Mesenchymal stem cell (in vitro differentiated cells and primary cell): ENCODE results near the gene PDE4B.

Experiments used
- DNase-seq: peaks from one replicate; pipeline ENCODE4 v3.0.0-alpha.2; 2013
- H2AFZ ChIP-seq: one replicate; pipeline ENCODE4 v1.6.1; 2013; ENCODE audit warnings: low read depth, mild to moderate bottlenecking, control low read depth, inconsistent platforms, low read length, moderate library complexity
- H2AK5ac ChIP-seq: 2 replicates; pipeline ENCODE4 v1.6.1; 2013; ENCODE audit warnings: low read length, moderate library complexity, mild to moderate bottlenecking, inconsistent platforms; ENCODE audit not compliant: severe bottlenecking
- H2BK120ac ChIP-seq: one replicate; pipeline ENCODE4 v1.6.1; 2013; ENCODE audit warnings: low read depth, mild to moderate bottlenecking, inconsistent platforms, low read length, moderate library complexity
- H2BK12ac ChIP-seq, 2 experiments: one replicate each; pipeline ENCODE4 v1.6.1; 2013; ENCODE audit warnings: inconsistent platforms in 2 of 2, low read length in 2 of 2, mild to moderate bottlenecking in 2 of 2, moderate library complexity in 2 of 2, control low read depth in 1 of 2
- H2BK15ac ChIP-seq: one replicate; pipeline ENCODE4 v1.6.1; 2013; ENCODE audit warnings: mild to moderate bottlenecking, low read depth, inconsistent platforms; ENCODE audit not compliant: poor library complexity, severe bottlenecking
- H2BK5ac ChIP-seq: 2 replicates; pipeline ENCODE4 v1.6.1; 2013; ENCODE audit warnings: low read depth, mild to moderate bottlenecking, low read length, control low read depth, inconsistent platforms; ENCODE audit not compliant: poor library complexity, severe bottlenecking
- H3K14ac ChIP-seq, 2 experiments: one replicate each; pipeline ENCODE4 v1.6.1; 2013; ENCODE audit warnings: inconsistent platforms in 2 of 2, low read length in 2 of 2, control low read depth in 1 of 2, mild to moderate bottlenecking in 1 of 2, moderate library complexity in 1 of 2
- H3K18ac ChIP-seq, 2 experiments: one replicate each; pipeline ENCODE4 v1.6.1; 2013; ENCODE audit warnings: inconsistent platforms in 2 of 2, low read length in 2 of 2, control low read depth in 1 of 2, low read depth in 1 of 2, mild to moderate bottlenecking in 1 of 2
- H3K23ac ChIP-seq, 2 experiments: one replicate each; pipeline ENCODE4 v1.6.1; 2013; ENCODE audit warnings: inconsistent platforms in 2 of 2, low read length in 2 of 2, mild to moderate bottlenecking in 2 of 2, moderate library complexity in 2 of 2, control low read depth in 1 of 2
- H3K27ac ChIP-seq: 2 replicates; pipeline ENCODE4 v1.5.1; 2013; ENCODE audit warnings: mild to moderate bottlenecking, moderate library complexity, low read length, control low read depth, inconsistent platforms; ENCODE audit not compliant: poor library complexity, severe bottlenecking
- H3K27me3 ChIP-seq, 2 experiments: 2 replicates each; pipeline versions ENCODE4 v1.6.1 to v1.7.0; 2013; ENCODE audit warnings: low read length in 2 of 2, mild to moderate bottlenecking in 2 of 2, moderate library complexity in 2 of 2, control low read depth in 1 of 2, inconsistent platforms in 1 of 2; ENCODE audit not compliant: control insufficient read depth in 1 of 2, insufficient read depth in 1 of 2
- H3K36me3 ChIP-seq, 2 experiments: 2 replicates each; pipeline versions ENCODE4 v1.6.1 to v1.7.0; 2013; ENCODE audit warnings: low read length in 2 of 2, control low read depth in 1 of 2, inconsistent platforms in 1 of 2, low read depth in 1 of 2, mild to moderate bottlenecking in 1 of 2; ENCODE audit not compliant: insufficient read depth in 2 of 2, control insufficient read depth in 1 of 2
- H3K4ac ChIP-seq, 2 experiments: one replicate each; pipeline ENCODE4 v1.6.1; 2013; ENCODE audit warnings: inconsistent platforms in 2 of 2, low read length in 2 of 2, mild to moderate bottlenecking in 2 of 2, moderate library complexity in 2 of 2, control low read depth in 1 of 2, low read depth in 1 of 2
- H3K4me1 ChIP-seq: 2 replicates; pipeline ENCODE4 v1.6.1; 2013; ENCODE audit warnings: low read depth, low read length, control low read depth; ENCODE audit not compliant: control insufficient read depth, insufficient read depth
- H3K4me2 ChIP-seq: 2 replicates; pipeline ENCODE4 v1.6.1; 2013; ENCODE audit warnings: low read length, mild to moderate bottlenecking, inconsistent platforms; ENCODE audit not compliant: poor library complexity, severe bottlenecking
- H3K4me3 ChIP-seq, 2 experiments: 2 replicates each; pipeline versions ENCODE4 v1.5.1 to v1.7.0; 2013; ENCODE audit warnings: low read length in 2 of 2, mild to moderate bottlenecking in 2 of 2, control low read depth in 1 of 2, low read depth in 1 of 2; ENCODE audit not compliant: insufficient read depth in 1 of 2
- H3K79me1 ChIP-seq: replicated peaks from 2 replicates; pipeline ENCODE4 v1.6.1; 2013; ENCODE audit warnings: mild to moderate bottlenecking, control low read depth, low read length, inconsistent platforms; ENCODE audit not compliant: poor library complexity, severe bottlenecking
- H3K9ac ChIP-seq: 2 replicates; pipeline ENCODE4 v1.7.0; 2013; ENCODE audit warnings: mild to moderate bottlenecking, low read length, moderate library complexity
- H3K9me3 ChIP-seq: 2 replicates; pipeline ENCODE4 v1.7.0; 2013; ENCODE audit warnings: mild to moderate bottlenecking, low read length; ENCODE audit not compliant: control insufficient read depth
- H4K8ac ChIP-seq: one replicate; pipeline ENCODE4 v1.6.1; 2013; ENCODE audit warnings: inconsistent platforms, mild to moderate bottlenecking, low read length, moderate library complexity
- H4K91ac ChIP-seq: one replicate; pipeline ENCODE4 v1.6.1; 2013; ENCODE audit warnings: mild to moderate bottlenecking, low read length, inconsistent platforms
- WGBS: methylation state at CpG from one replicate; pipeline ENCODE4 v1.1.7; 2013; ENCODE audit warnings: mixed read lengths; 5-methylcytosine and 5-hydroxymethylcytosine counted together

Gene PDE4B

GRCh38 chr1:66302815-66303214 is 510.1 kb downstream of the PDE4B start:
- Histone ChIP-seq H3K18ac (no peak overlapping the region), H2BK15ac (no peak overlapping the region), H2BK5ac (no peak overlapping the region), H3K23ac (no peak overlapping the region), H3K4me3 (no peak overlapping the region), H4K91ac (no peak overlapping the region), H3K4me1 (no peaks in the 10 kb centered on the region), H3K14ac (no peak overlapping the region), H2BK120ac (no peak overlapping the region), H3K79me1 (no peaks in the 10 kb centered on the region), H3K36me3 (no peaks in the 10 kb centered on the region), H2AFZ (no peak overlapping the region), H2BK12ac (no peak overlapping the region), H3K9me3 (no peaks in the 10 kb centered on the region), H3K4ac (no peak overlapping the region), H2AK5ac (no peak overlapping the region), H3K4me2 (no peak overlapping the region), H4K8ac (no peak overlapping the region), H3K27ac (no peak overlapping the region), H3K9ac (no peak overlapping the region), H3K27me3 (no peaks in the 10 kb centered on the region)
- 67% methylated on average over 1 of the region's 1 CpG for WGBS
- no peak for DNase-seq

GRCh38 chr1:66303646-66304045 is 511.0 kb downstream of the PDE4B start:
- Histone ChIP-seq H4K91ac (no peak overlapping the region), H2AK5ac (no peak overlapping the region), H3K9ac (no peak overlapping the region), H2BK120ac (no peak overlapping the region), H3K36me3 (no peaks in the 10 kb centered on the region), H3K14ac (no peak overlapping the region), H3K4ac (no peak overlapping the region), H3K4me1 (no peaks in the 10 kb centered on the region), H2BK5ac (no peak overlapping the region), H2BK15ac (no peak overlapping the region), H2AFZ (no peak overlapping the region), H3K18ac (no peak overlapping the region), H3K27me3 (no peaks in the 10 kb centered on the region), H3K4me2 (no peak overlapping the region), H4K8ac (no peak overlapping the region), H2BK12ac (no peak overlapping the region), H3K27ac (no peak overlapping the region), H3K4me3 (no peak overlapping the region), H3K9me3 (no peaks in the 10 kb centered on the region), H3K23ac (no peak overlapping the region), H3K79me1 (no peaks in the 10 kb centered on the region)
- 100% methylated on average over 1 of the region's 2 CpGs for WGBS
- DNase-seq: no peak

GRCh38 chr1:66304128-66304527 is 511.4 kb downstream of the PDE4B start:
- H2BK120ac ChIP-seq: no peak overlapping the region
- no peak overlapping the region for H2BK15ac ChIP-seq
- no peak overlapping the region for H2BK5ac ChIP-seq
- no peaks in the 10 kb centered on the region for H3K79me1 ChIP-seq
- H2AK5ac ChIP-seq: no peak overlapping the region
- DNase-seq: no peak
- H3K4me1 ChIP-seq: no peaks in the 10 kb centered on the region
- no peaks in the 10 kb centered on the region for H3K9me3 ChIP-seq
- H3K23ac ChIP-seq: no peak overlapping the region
- no peak overlapping the region for H3K27ac ChIP-seq
- H3K4me2 ChIP-seq: no peak overlapping the region
- H2BK12ac ChIP-seq: no peak overlapping the region
- H3K27me3 ChIP-seq: no peaks in the 10 kb centered on the region
- H4K8ac ChIP-seq: no peak overlapping the region
- H3K36me3 ChIP-seq: no peaks in the 10 kb centered on the region
- 90% methylated on average over 2 of the region's 2 CpGs for WGBS
- H2AFZ ChIP-seq: no peak overlapping the region
- no peak overlapping the region for H3K4me3 ChIP-seq
- H3K9ac ChIP-seq: no peak overlapping the region
- no peak overlapping the region for H4K91ac ChIP-seq
- H3K18ac ChIP-seq: no peak overlapping the region
- H3K4ac ChIP-seq: no peak overlapping the region
- H3K14ac ChIP-seq: no peak overlapping the region

GRCh38 chr1:66305927-66306326 is 513.2 kb downstream of the PDE4B start:
- no peak overlapping the region for H3K27ac ChIP-seq
- no peak overlapping the region for H2BK120ac ChIP-seq
- H3K27me3 ChIP-seq: no peaks in the 10 kb centered on the region
- H4K91ac ChIP-seq: no peak overlapping the region
- H3K4ac ChIP-seq: no peak overlapping the region
- no peak overlapping the region for H2BK5ac ChIP-seq
- no peak overlapping the region for H3K4me2 ChIP-seq
- no peaks in the 10 kb centered on the region for H3K79me1 ChIP-seq
- H3K14ac ChIP-seq: no peak overlapping the region
- no peaks in the 10 kb centered on the region for H3K4me1 ChIP-seq
- no peak for DNase-seq
- no peaks in the 10 kb centered on the region for H3K9me3 ChIP-seq
- H2BK15ac ChIP-seq: no peak overlapping the region
- no peak overlapping the region for H3K4me3 ChIP-seq
- no peak overlapping the region for H3K18ac ChIP-seq
- H4K8ac ChIP-seq: no peak overlapping the region
- H3K23ac ChIP-seq: no peak overlapping the region
- no peak overlapping the region for H2BK12ac ChIP-seq
- WGBS: 95% methylated on average over 4 of the region's 4 CpGs
- H2AFZ ChIP-seq: no peak overlapping the region
- H2AK5ac ChIP-seq: no peak overlapping the region
- no peak overlapping the region for H3K9ac ChIP-seq
- H3K36me3 ChIP-seq: no peaks in the 10 kb centered on the region
